ENCODE results near the gene ZP1.

The ZP1 gene

DNA sequence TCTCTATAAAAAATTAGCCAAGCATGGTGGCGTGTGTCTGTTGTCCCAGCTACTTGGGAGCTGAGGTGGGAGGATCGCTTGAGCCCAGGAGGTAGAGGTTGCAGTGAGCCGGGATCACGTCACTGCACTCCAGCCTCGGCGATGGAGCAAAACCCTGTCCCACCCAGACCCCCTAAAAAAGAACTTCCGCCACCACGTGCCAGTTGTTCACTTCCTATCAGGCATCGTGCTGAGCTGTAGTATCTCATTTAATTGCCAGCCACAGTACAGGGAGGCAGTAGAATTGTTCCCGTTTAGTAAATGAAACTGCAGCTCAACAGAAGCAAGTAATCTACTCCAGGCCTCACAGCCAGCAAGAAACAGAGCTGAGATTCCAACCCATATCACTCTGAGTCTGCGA is 53.9 kb downstream of the ZP1 start:
- no peak for DNase-seq (ENCODE audit: low read depth)
- no peak overlapping the region for H3K4me3 ChIP-seq (ENCODE audit: low read length)
- TF ChIP-seq, protein P1, sequence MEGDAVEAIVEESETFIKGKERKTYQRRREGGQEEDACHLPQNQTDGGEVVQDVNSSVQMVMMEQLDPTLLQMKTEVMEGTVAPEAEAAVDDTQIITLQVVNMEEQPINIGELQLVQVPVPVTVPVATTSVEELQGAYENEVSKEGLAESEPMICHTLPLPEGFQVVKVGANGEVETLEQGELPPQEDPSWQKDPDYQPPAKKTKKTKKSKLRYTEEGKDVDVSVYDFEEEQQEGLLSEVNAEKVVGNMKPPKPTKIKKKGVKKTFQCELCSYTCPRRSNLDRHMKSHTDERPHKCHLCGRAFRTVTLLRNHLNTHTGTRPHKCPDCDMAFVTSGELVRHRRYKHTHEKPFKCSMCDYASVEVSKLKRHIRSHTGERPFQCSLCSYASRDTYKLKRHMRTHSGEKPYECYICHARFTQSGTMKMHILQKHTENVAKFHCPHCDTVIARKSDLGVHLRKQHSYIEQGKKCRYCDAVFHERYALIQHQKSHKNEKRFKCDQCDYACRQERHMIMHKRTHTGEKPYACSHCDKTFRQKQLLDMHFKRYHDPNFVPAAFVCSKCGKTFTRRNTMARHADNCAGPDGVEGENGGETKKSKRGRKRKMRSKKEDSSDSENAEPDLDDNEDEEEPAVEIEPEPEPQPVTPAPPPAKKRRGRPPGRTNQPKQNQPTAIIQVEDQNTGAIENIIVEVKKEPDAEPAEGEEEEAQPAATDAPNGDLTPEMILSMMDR (conservative IDR thresholded peaks at IDR 0.05; ENCODE audit: low read length) = no peak

DNA sequence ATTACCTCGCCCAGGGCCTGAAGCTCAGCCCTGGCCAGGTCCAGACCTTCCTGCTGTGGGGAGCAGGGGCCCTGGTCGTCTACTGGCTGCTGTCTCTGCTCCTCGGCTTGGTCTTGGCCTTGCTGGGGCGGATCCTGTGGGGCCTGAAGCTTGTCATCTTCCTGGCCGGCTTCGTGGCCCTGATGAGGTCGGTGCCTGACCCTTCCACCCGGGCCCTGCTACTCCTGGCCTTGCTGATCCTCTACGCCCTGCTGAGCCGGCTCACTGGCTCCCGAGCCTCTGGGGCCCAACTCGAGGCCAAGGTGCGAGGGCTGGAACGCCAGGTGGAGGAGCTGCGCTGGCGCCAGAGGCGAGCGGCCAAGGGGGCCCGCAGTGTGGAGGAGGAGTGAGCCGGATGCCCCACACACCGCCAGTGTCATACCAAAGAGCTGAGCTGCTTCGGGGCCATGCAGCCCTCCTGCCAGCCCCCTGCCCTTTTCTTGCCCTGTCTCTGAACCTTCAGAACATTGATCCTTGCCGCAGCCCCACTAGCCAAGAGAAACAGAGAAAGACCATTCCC is 54.5 kb downstream of the ZP1 start:
- no peak overlapping the region for H3K4me3 ChIP-seq (ENCODE audit: low read length)
- TF ChIP-seq, protein P1 (conservative IDR thresholded peaks at IDR 0.05; ENCODE audit: low read length) = no peak
- no peak for DNase-seq (ENCODE audit: low read depth)

DNA sequence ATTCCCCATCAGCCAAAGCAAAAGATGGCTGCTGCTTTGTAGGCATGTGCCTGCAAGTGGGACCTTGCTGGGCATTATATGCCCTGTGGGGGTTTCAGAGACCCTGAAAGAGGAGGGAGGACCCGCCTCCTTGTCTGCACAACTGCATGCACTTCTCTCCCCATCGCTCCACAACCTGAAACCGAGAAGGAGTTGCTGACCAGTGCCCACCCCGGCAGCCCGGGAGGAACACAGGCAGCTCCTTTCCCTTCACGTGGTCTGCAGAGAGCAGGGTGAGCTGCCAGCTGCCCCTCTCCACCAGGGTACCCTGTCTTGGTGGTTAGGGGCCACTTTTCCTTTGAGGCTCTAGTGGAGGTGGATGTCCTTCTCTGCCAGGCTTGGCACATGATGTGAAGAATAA is 55.6 kb downstream of the ZP1 start:
- no peak overlapping the region for H3K4me3 ChIP-seq (ENCODE audit: low read length)
- TF ChIP-seq, protein P1 (conservative IDR thresholded peaks at IDR 0.05; ENCODE audit: low read length) = no peak
- DNase-seq (ENCODE audit: low read depth) = no peak

GRCh38 chr11:60923326-60923725 is 56.0 kb downstream of the ZP1 start:
- no peak overlapping the region for H3K4me3 ChIP-seq (ENCODE audit: low read length)
- TF ChIP-seq, protein P1 (conservative IDR thresholded peaks at IDR 0.05; ENCODE audit: low read length) = no peak
- no peak for DNase-seq (ENCODE audit: low read depth)

DNA sequence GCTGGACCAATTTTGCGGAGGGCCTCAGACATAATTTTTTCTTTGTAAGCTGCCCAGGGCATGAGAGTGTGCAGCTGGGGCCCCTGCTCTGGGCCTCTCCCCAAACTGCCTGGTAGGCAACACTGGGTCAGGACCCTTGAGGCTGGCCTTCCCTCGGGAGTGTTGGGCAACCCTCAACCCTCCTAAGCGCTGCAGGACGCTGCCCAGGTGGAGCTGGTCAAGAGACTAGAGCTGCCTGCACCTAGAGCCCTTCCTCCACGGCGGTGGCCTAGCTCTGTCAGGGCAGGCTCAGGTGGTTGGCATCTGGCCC is 56.4 kb downstream of the ZP1 start:
- TF ChIP-seq, protein P1 (conservative IDR thresholded peaks at IDR 0.05; ENCODE audit: low read length) = no peak
- H3K4me3 ChIP-seq (ENCODE audit: low read length) = peak overlapping the region; percentile 59

DNA sequence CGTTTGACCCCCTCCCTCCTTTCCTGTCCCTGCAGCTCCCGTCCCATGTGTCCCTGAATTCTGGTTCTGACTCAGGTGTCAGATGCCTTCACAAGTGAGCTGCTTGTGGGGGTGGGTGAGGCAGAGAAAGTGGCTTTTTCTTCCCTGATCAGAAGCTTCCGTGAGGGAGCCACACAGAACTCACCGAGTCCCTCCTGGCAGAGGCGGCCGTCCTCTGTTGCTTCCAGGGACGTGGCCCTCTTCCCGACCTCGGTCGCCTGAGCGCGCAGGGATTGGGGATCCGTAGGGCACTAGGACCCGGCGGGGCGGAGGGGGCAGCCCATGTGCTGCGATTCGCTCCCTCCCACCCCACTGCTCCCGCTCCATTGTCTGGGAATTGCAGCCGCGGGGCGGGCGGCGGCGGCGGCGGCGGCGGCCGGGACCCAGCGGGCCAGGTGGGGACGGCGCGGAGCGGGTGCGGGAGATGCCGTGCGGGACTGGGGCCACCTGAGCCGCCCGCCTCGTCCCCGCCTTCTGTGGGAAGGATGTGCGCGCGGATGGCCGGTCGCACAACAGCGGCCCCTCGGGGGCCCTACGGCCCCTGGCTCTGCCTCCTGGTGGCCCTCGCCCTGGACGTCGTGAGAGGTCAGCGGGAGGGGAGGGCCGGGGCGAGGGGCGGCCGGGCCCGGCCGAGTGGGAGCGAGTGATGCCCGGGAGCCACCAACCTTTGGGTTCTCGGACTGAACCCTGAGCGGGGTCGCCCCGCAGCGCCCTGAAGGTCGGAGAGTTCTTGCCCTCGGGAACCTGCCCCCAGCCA is 57.0 kb downstream of the ZP1 start, which contains the start of gene TMEM132A:
Gene TMEM132A (plus strand): TSS at position 351 of the 796 bp plus-strand sequence. CDS start 174 bp downstream, at position 525.
- peak; percentile 60 for DNase-seq (ENCODE audit: low read depth)
- H3K4me3 ChIP-seq (ENCODE audit: low read length) = peak within 1 kb of the TSS; percentile 59
- TF ChIP-seq, protein P1 (conservative IDR thresholded peaks at IDR 0.05; ENCODE audit: low read length) = no peak

More for the DNA sequence above, 56.4 kb downstream of the ZP1 start:
- DNase-seq (ENCODE audit: low read depth) = no peak
